ENCODE data around the gene ZNF446.

DNA sequence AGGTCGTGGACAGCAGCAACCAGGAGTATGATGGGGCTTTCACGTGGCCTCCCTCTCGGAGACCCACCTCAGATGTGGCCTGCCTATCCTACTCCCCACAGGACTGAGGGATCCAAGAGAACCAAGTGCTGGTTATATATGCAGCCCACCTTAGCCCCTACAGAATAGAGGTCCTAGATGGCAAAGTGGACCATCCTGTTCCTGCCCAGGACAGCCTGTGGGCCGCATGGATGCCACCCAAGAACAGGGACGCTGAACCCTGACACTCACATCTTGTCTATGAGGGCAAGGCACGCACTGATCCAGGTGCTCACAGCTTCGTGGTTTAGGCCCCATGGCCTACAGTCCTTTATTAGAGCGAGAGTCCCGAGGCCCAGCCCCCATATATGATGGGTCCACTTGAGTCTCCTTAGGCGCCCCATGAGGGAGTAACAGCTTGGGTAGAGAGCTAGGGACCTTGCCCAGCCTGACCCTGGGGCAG lies 37.1 kb downstream of the ZNF446 start:
- no peak for TF ChIP-seq POLR2AphosphoS5 (IDR thresholded peaks at IDR 0.05)
- TF ChIP-seq, protein P1, sequence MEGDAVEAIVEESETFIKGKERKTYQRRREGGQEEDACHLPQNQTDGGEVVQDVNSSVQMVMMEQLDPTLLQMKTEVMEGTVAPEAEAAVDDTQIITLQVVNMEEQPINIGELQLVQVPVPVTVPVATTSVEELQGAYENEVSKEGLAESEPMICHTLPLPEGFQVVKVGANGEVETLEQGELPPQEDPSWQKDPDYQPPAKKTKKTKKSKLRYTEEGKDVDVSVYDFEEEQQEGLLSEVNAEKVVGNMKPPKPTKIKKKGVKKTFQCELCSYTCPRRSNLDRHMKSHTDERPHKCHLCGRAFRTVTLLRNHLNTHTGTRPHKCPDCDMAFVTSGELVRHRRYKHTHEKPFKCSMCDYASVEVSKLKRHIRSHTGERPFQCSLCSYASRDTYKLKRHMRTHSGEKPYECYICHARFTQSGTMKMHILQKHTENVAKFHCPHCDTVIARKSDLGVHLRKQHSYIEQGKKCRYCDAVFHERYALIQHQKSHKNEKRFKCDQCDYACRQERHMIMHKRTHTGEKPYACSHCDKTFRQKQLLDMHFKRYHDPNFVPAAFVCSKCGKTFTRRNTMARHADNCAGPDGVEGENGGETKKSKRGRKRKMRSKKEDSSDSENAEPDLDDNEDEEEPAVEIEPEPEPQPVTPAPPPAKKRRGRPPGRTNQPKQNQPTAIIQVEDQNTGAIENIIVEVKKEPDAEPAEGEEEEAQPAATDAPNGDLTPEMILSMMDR (IDR thresholded peaks at IDR 0.05 in 8 of 11, conservative IDR thresholded peaks at IDR 0.05 in 3 of 11): no peak
